H54 (cell line): ENCODE measurements around the gene TRAPPC3.
A peak's percentile ranks its signal among the peaks of the same experiment; 100 is the strongest.
"Not testable (repeated sequence)": the region's sequence is repeated elsewhere in the genome, so short reads cannot be mapped to it uniquely, and the experiment has no call there.

Experiments used
- DNase-seq: peaks from one replicate; pipeline ENCODE4 v3.0.0; 2011; ENCODE audit warnings: low spot score, mixed read lengths; ENCODE audit not compliant: insufficient read length
- FAIRE-seq: peaks from 3 replicates; lab custom pipeline; 2011; peaks lifted over from hg19 to GRCh38; lab: Jason Lieb, UNC
- POLR2A ChIP-seq: IDR thresholded peaks from 2 replicates; pipeline ENCODE4 v1.6.1; 2011; ENCODE audit warnings: low read depth, mild to moderate bottlenecking, low read length

Gene TRAPPC3

GRCh38 chr1:36159614-36160387 is 10.5 kb upstream of the TRAPPC3 start:
- no peak for TF ChIP-seq POLR2A
- DNase-seq: no peak
- no peak for FAIRE-seq

GRCh38 chr1:36158827-36159252 is 9.6 kb upstream of the TRAPPC3 start:
- not testable (repeated sequence) for FAIRE-seq, DNase-seq

GRCh38 chr1:36157973-36158826 is 8.9 kb upstream of the TRAPPC3 start:
- FAIRE-seq (no peak), DNase-seq (no peak)
- TF ChIP-seq POLR2A: no peak

- FAIRE-seq (no peak), DNase-seq (no peak)
- no peak for TF ChIP-seq POLR2A
These were observed 8.0 kb upstream of the TRAPPC3 start for GRCh38 chr1:36157115-36157903.

GRCh38 chr1:36156329-36157114 is 7.2 kb upstream of the TRAPPC3 start:
- DNase-seq (no peak), FAIRE-seq (no peak)

GRCh38 chr1:36155408-36156328 is 6.4 kb upstream of the TRAPPC3 start, which contains the start of gene MAP7D1:
Gene MAP7D1 (plus strand): TSS chr1:36156160. CDS start chr1:36156418, 258 bp downstream.
- DNase-seq (peak; percentile 82), FAIRE-seq (no peak)
- peak; percentile 93 for TF ChIP-seq POLR2A

More at GRCh38 chr1:36156329-36157114, 7.2 kb upstream of the TRAPPC3 start:
- TF ChIP-seq POLR2A: no peak

- TF ChIP-seq POLR2A: 0 out of 2 replicates have a peak, but pooled peaks have one; percentile 18
- FAIRE-seq (no peak), DNase-seq (no peak)
These were observed 5.6 kb upstream of the TRAPPC3 start for GRCh38 chr1:36154765-36155407.

- TF ChIP-seq POLR2A: no peak
- FAIRE-seq: no peak
- no peak for DNase-seq
These were observed 5.0 kb upstream of the TRAPPC3 start for GRCh38 chr1:36154335-36154734.

- no peak for FAIRE-seq
- TF ChIP-seq POLR2A: no peak
- no peak for DNase-seq
These were observed 4.2 kb upstream of the TRAPPC3 start for GRCh38 chr1:36153476-36153875.

- DNase-seq (no peak), FAIRE-seq (no peak)
- TF ChIP-seq POLR2A: peak; percentile 24; the same call in 1 of the 2 replicates
These were observed 2.5 kb upstream of the TRAPPC3 start for GRCh38 chr1:36151845-36152203.

- DNase-seq: no peak
- no peak for TF ChIP-seq POLR2A
- no peak for FAIRE-seq
These were observed 2.0 kb upstream of the TRAPPC3 start for GRCh38 chr1:36151134-36151844.
